Transverse colon (tissue), 4 donors: ENCODE measurements around the gene CEL. TPM values are rescaled to one million over a fixed set of nuclear protein-coding genes. Genes with fewer than 3 reads are reported as not detected.
A peak's percentile ranks its signal among the peaks of the same experiment; 100 is the strongest.
"Not testable (repeated sequence)": the region's sequence is repeated elsewhere in the genome, so short reads cannot be mapped to it uniquely, and the experiment has no call there.

Source experiments
- DNase-seq: peaks from one replicate; pipeline ENCODE4 v3.0.0-alpha.2; 2019
- H3K27ac ChIP-seq, 4 donors: fragments of 200-600 bp; sonication (generic); 2 replicates each; pipeline ENCODE4 v1.5.1; 2016 to 2018; ENCODE audit warnings: inconsistent platforms in 4 of 4
- H3K27me3 ChIP-seq: fragments of 200-600 bp; sonication (generic); 2 replicates; pipeline ENCODE4 v1.5.1; 2017; ENCODE audit warnings: inconsistent platforms
- H3K36me3 ChIP-seq, 4 donors: fragments of 200-600 bp; sonication (generic); 2 replicates each; pipeline ENCODE4 v1.5.1; 2017 to 2019; ENCODE audit warnings: inconsistent platforms in 4 of 4
- H3K4me1 ChIP-seq, 4 donors: fragments of 200-600 bp; sonication (generic); 2 replicates each; pipeline ENCODE4 v1.5.1; 2017 to 2020; ENCODE audit warnings: inconsistent platforms in 4 of 4
- H3K4me3 ChIP-seq, 4 donors: fragments of 200-600 bp; sonication (generic); 1 replicate in 1 of 4; 2 replicates in 3 of 4; pipeline versions ENCODE4 v1.5.1 to v1.6.1; 2017 to 2019; ENCODE audit warnings: inconsistent platforms in 4 of 4
- H3K9me3 ChIP-seq, 2 donors: fragments of 200-600 bp; sonication (generic); 2 replicates each; pipeline ENCODE4 v1.5.1; 2017 to 2019; ENCODE audit warnings: inconsistent platforms in 2 of 2
- CTCF ChIP-seq, 5 experiments: fragments of 200-600 bp in 3 of 5; fragments of 450-650 bp in 2 of 5; sonication (generic) in 3 of 5; IDR thresholded peaks; 1 replicate in 2 of 5; 2 replicates in 3 of 5; pipeline ENCODE4 v1.5.1; 2016 to 2017; ENCODE audit warnings: antibody characterized with exemption in 5 of 5, inconsistent platforms in 3 of 5, mild to moderate bottlenecking in 2 of 5, moderate library complexity in 1 of 5
- EP300 ChIP-seq: sonication (generic); formaldehyde crosslinking; IDR thresholded peaks from one replicate; pipeline ENCODE4 v1.6.1; 2017; ENCODE audit warnings: antibody characterized with exemption, low read depth
- POLR2A ChIP-seq: fragments of 450-650 bp; IDR thresholded peaks from one replicate; pipeline ENCODE4 v1.6.1; 2016; ENCODE audit warnings: antibody characterized with exemption, mild to moderate bottlenecking, moderate library complexity
- POLR2AphosphoS5 ChIP-seq, 3 donors: sonication (generic); formaldehyde crosslinking; IDR thresholded peaks; one replicate each; pipeline ENCODE4 v1.6.1; 2016; ENCODE audit warnings: antibody characterized with exemption in 3 of 3
- WGBS, 2 donors: methylation state at CpG; one replicate each; pipeline ENCODE4 v1.1.5; 2018; ENCODE audit warnings: low coverage in 1 of 2; 5-methylcytosine and 5-hydroxymethylcytosine counted together
- in situ Hi-C, 4 donors: fragments of 200-750 bp; cut with MboI; loops; one replicate each; pipeline versions ENCODE4 v1.15.0 to v1.15.1; 2017; ENCODE audit warnings: low sequenced_read_pairs in 3 of 4, low pct_ligation_motif_present in 1 of 4, low pct_unique_long_range_greater_than_20kb in 1 of 4
- intact Hi-C: fragments of 100-400 bp; cut with DNase I; formaldehyde crosslinking; loops from one replicate; pipeline ENCODE4 v1.15.1; 2023; ENCODE audit warnings: low total_unique reads
- total RNA-seq, 4 donors: library from RNA; depleted of rRNA; stranded (reverse); fragments of >200 nt; gene quantifications; one replicate each; pipeline ENCODE4 v1.1.0, GENCODE V29; 2016

CEL gene
- total RNA-seq, 4 donors from 2014 or later = 0.27 to 8.6 (median 0.48) TPM; not detected in 1

- DNase-seq = no peak
- H3K36me3 ChIP-seq = no peaks in the 10 kb centered on the region
- no peaks in the 10 kb centered on the region for H3K9me3 ChIP-seq
- H3K4me3 ChIP-seq = no peak overlapping the region
- no peak overlapping the region for H3K27ac ChIP-seq
- TF ChIP-seq POLR2A (no peak), EP300 (no peak), CTCF (IDR thresholded peaks at IDR 0.05) (no peak), POLR2AphosphoS5 (IDR thresholded peaks at IDR 0.05) (no peak)
- intact Hi-C loops = no loop called here
- 86 to 100% methylated on average over 2 to 7 of the region's 14 CpGs for WGBS, 2 donors
- no peaks in the 10 kb centered on the region for H3K27me3 ChIP-seq
- in situ Hi-C loops = no loop called here
- H3K4me1 ChIP-seq = peaks cover 0 to 15% (median 4%) of the 10 kb centered on the region in 4 donors
Measured at GRCh38 chr9:133078486-133078885, 16.7 kb downstream of the CEL start.

- DNase-seq = no peak
- Histone ChIP-seq H3K4me3 (no peak overlapping the region), H3K9me3 (no peaks in the 10 kb centered on the region), H3K27ac (no peak overlapping the region), H3K4me1 (peaks cover 0 to 15% (median 2%) of the 10 kb centered on the region in 4 donors), H3K27me3 (no peaks in the 10 kb centered on the region), H3K36me3 (no peaks in the 10 kb centered on the region)
- WGBS, 2 donors = 74 to 96% methylated on average over 6 of the region's 7 CpGs
- intact Hi-C loops (no loop called here), in situ Hi-C loops (no loop called here)
- TF ChIP-seq CTCF (IDR thresholded peaks at IDR 0.05) (no peak), POLR2A (no peak), POLR2AphosphoS5 (IDR thresholded peaks at IDR 0.05) (no peak), EP300 (no peak)
Measured at GRCh38 chr9:133080161-133080560, 18.4 kb downstream of the CEL start.

GRCh38 chr9:133080786-133081779 is 19.3 kb downstream of the CEL start:
- H3K4me3 ChIP-seq, H3K27me3 ChIP-seq, in situ Hi-C loops, H3K9me3 ChIP-seq, intact Hi-C loops, H3K36me3 ChIP-seq: not testable (repeated sequence)
- Histone ChIP-seq H3K27ac (peak overlapping the region in 2 of 4 donors; percentile 17 to 49), H3K4me1 (peaks cover 0 to 15% (median 2%) of the 10 kb centered on the region in 4 donors)
- DNase-seq = peak; percentile 25
- 31% methylated on average over 5 of the region's 18 CpGs; no CpG with 5 or more reads in 1 of the 2 donors for WGBS, 2 donors
- TF ChIP-seq CTCF (IDR thresholded peaks at IDR 0.05) = peak in 1 of 5 experiments; percentile 8

- H3K9me3 ChIP-seq, intact Hi-C loops, H3K27me3 ChIP-seq, H3K36me3 ChIP-seq, H3K4me3 ChIP-seq, in situ Hi-C loops: not testable (repeated sequence)
- WGBS, 2 donors = 87% methylated on average over 3 of the region's 12 CpGs; no CpG with 5 or more reads in 1 of the 2 donors
- peak; percentile 41 for DNase-seq
- H3K4me1 ChIP-seq = peaks cover 0 to 15% (median 2%) of the 10 kb centered on the region in 4 donors
- H3K27ac ChIP-seq = peak overlapping the region in 1 of 4 donors; percentile 29
Measured at GRCh38 chr9:133081957-133082644, 20.3 kb downstream of the CEL start.

GRCh38 chr9:133083688-133084087 is 21.9 kb downstream of the CEL start:
- H3K27ac ChIP-seq, in situ Hi-C loops, H3K4me3 ChIP-seq: not testable (repeated sequence)

GRCh38 chr9:133086212-133086860 is 24.6 kb downstream of the CEL start:
- H3K36me3 ChIP-seq, H3K9me3 ChIP-seq, intact Hi-C loops, H3K27ac ChIP-seq, H3K4me3 ChIP-seq, H3K4me1 ChIP-seq, H3K27me3 ChIP-seq, DNase-seq, in situ Hi-C loops: not testable (repeated sequence)
- 81% methylated on average over 11 of the region's 17 CpGs; no CpG with 5 or more reads in 1 of the 2 donors for WGBS, 2 donors

More at GRCh38 chr9:133083688-133084087, 21.9 kb downstream of the CEL start:
- H3K4me1 ChIP-seq = peaks cover 0 to 15% (median 2%) of the 10 kb centered on the region in 4 donors
- 60% methylated on average over 1 of the region's 9 CpGs; no CpG with 5 or more reads in 1 of the 2 donors for WGBS, 2 donors
- H3K36me3 ChIP-seq, intact Hi-C loops, H3K27me3 ChIP-seq, H3K9me3 ChIP-seq, DNase-seq: not testable (repeated sequence)
